Body of pancreas (tissue), 4 donors: Measurements from ENCODE around the gene MAP3K5. TPM values are rescaled to one million over a fixed set of nuclear protein-coding genes. Genes with fewer than 3 reads are reported as not detected.

Source experiments
- ATAC-seq: fragments of 150-250 bp; one replicate; pipeline ENCODE4 v1.9.1; 2016
- DNase-seq, 4 donors: peaks; one replicate each; pipeline ENCODE4 v3.0.0-alpha.2; 2019
- H3K27ac ChIP-seq, 4 donors: fragments of 200-600 bp; sonication (generic); 1 replicate in 3 of 4; 2 replicates in 1 of 4; pipeline versions ENCODE4 v1.5.1 to v1.6.1; 2016 to 2019; ENCODE audit warnings: mild to moderate bottlenecking in 1 of 4, mixed read lengths in 1 of 4, moderate library complexity in 1 of 4
- H3K27me3 ChIP-seq, 2 donors: fragments of 200-600 bp; sonication (generic); one replicate each; pipeline ENCODE4 v1.6.0; 2016; ENCODE audit warnings: mild to moderate bottlenecking in 1 of 2
- H3K36me3 ChIP-seq, 2 donors: fragments of 200-600 bp; sonication (generic); replicated peaks in 1 of 2; 2 replicates each; pipeline ENCODE4 v1.5.1; 2016; ENCODE audit warnings: low read depth in 2 of 2; ENCODE audit not compliant: insufficient read depth in 1 of 2
- H3K4me1 ChIP-seq: fragments of 200-600 bp; sonication (generic); one replicate; pipeline ENCODE4 v1.6.0; 2016
- H3K4me3 ChIP-seq, 2 donors: fragments of 200-600 bp; sonication (generic); 1 replicate in 1 of 2; 2 replicates in 1 of 2; pipeline ENCODE4 v1.5.1; 2016 to 2019
- H3K9me3 ChIP-seq, 3 donors: fragments of 200-600 bp; sonication (generic); 1 replicate in 2 of 3; 2 replicates in 1 of 3; pipeline ENCODE4 v1.5.1; 2016
- CTCF ChIP-seq, 7 experiments: fragments of 450-650 bp in 4 of 7; fragments of 200-600 bp in 3 of 7; sonication (generic) in 3 of 7; IDR thresholded peaks; one replicate each; pipeline ENCODE4 v1.5.1; 2016 to 2019; ENCODE audit warnings: antibody characterized with exemption in 7 of 7
- POLR2A ChIP-seq, 3 donors: fragments of 450-650 bp; IDR thresholded peaks; one replicate each; pipeline ENCODE4 v1.6.1; 2016; ENCODE audit warnings: antibody characterized with exemption in 3 of 3, mild to moderate bottlenecking in 2 of 3
- WGBS, 2 donors: methylation state at CpG; one replicate each; pipeline ENCODE4 v1.1.5; 2017; 5-methylcytosine and 5-hydroxymethylcytosine counted together
- intact Hi-C: fragments of 100-400 bp; cut with DNase I; formaldehyde crosslinking; loops from one replicate; pipeline ENCODE4 v1.15.1; 2023
- total RNA-seq, 2 donors: library from RNA; depleted of rRNA; stranded (reverse); fragments of >200 nt; gene quantifications; one replicate each; pipeline ENCODE4 v1.1.0, GENCODE V29; 2016

The MAP3K5 gene
- total RNA-seq, 2 donors from 2014 or later: 33.7 to 36.9 TPM

- DNase-seq (no peak), ATAC-seq (no peak)
- Histone ChIP-seq H3K9me3 (no peaks in the 10 kb centered on the region), H3K27ac (no peak overlapping the region), H3K4me3 (no peak overlapping the region), H3K36me3 (peaks cover 0 to 12% of the 10 kb centered on the region in 2 donors), H3K27me3 (no peaks in the 10 kb centered on the region), H3K4me1 (peaks cover 29% of the 10 kb centered on the region)
- intact Hi-C loops: no loop called here
- no peak for TF ChIP-seq CTCF (IDR thresholded peaks at IDR 0.05)
- TF ChIP-seq POLR2A (IDR thresholded peaks at IDR 0.05): no peak
Observed at GRCh38 chr6:136571496-136571895, 220.8 kb downstream of the MAP3K5 start.

- no peak for DNase-seq
- WGBS, 2 donors: 94 to 99% methylated on average over 5 of the region's 5 CpGs
- ATAC-seq: no peak
Observed at GRCh38 chr6:136571065-136571464, 221.2 kb downstream of the MAP3K5 start.

GRCh38 chr6:136568129-136568528 lies 224.1 kb downstream of the MAP3K5 start:
- Histone ChIP-seq H3K27me3 (no peaks in the 10 kb centered on the region), H3K4me1 (peaks cover 55% of the 10 kb centered on the region), H3K36me3 (no peaks in the 10 kb centered on the region), H3K9me3 (no peaks in the 10 kb centered on the region), H3K4me3 (no peak overlapping the region), H3K27ac (peak overlapping the region in 2 of 4 donors; percentile 42 to 53)
- WGBS, 2 donors: 23 to 27% methylated on average over 3 of the region's 3 CpGs
- TF ChIP-seq CTCF (IDR thresholded peaks at IDR 0.05): no peak
- TF ChIP-seq POLR2A (IDR thresholded peaks at IDR 0.05): no peak
- DNase-seq (no peak), ATAC-seq (peak; percentile 33)
- intact Hi-C loops: no loop called here

More at GRCh38 chr6:136571065-136571464, 221.2 kb downstream of the MAP3K5 start:
- intact Hi-C loops: no loop called here
- Histone ChIP-seq H3K4me3 (no peak overlapping the region), H3K4me1 (peaks cover 34% of the 10 kb centered on the region), H3K27me3 (no peaks in the 10 kb centered on the region), H3K27ac (no peak overlapping the region), H3K9me3 (no peaks in the 10 kb centered on the region), H3K36me3 (peaks cover 0 to 12% of the 10 kb centered on the region in 2 donors)
- TF ChIP-seq CTCF (IDR thresholded peaks at IDR 0.05) (no peak), POLR2A (IDR thresholded peaks at IDR 0.05) (no peak)

- intact Hi-C loops: no loop called here
- Histone ChIP-seq H3K36me3 (no peaks in the 10 kb centered on the region), H3K9me3 (no peaks in the 10 kb centered on the region), H3K27ac (peak overlapping the region; percentile 21 to 53 (median 34)), H3K4me1 (peaks cover 55% of the 10 kb centered on the region), H3K4me3 (no peak overlapping the region), H3K27me3 (no peaks in the 10 kb centered on the region)
- ATAC-seq: peak; percentile 39
- no peak for DNase-seq
- WGBS, 2 donors: 72 to 80% methylated on average over 4 of the region's 4 CpGs
- TF ChIP-seq POLR2A (IDR thresholded peaks at IDR 0.05) (no peak), CTCF (IDR thresholded peaks at IDR 0.05) (no peak)
Observed at GRCh38 chr6:136567688-136568087, 224.6 kb downstream of the MAP3K5 start.

GRCh38 chr6:136566851-136567250 lies 225.4 kb downstream of the MAP3K5 start:
- ATAC-seq (no peak), DNase-seq (no peak)
- whole genome bisulfite sequencing, 2 donors: 31 to 36% methylated on average over 2 of the region's 2 CpGs
- peaks cover 55% of the 10 kb centered on the region for H3K4me1 ChIP-seq
- no peaks in the 10 kb centered on the region for H3K27me3 ChIP-seq
- H3K36me3 ChIP-seq: no peaks in the 10 kb centered on the region
- no peak overlapping the region for H3K4me3 ChIP-seq
- TF ChIP-seq CTCF (IDR thresholded peaks at IDR 0.05): no peak
- TF ChIP-seq POLR2A (IDR thresholded peaks at IDR 0.05): no peak
- intact Hi-C loops: no loop called here
- no peaks in the 10 kb centered on the region for H3K9me3 ChIP-seq
- H3K27ac ChIP-seq: peak overlapping the region in 3 of 4 donors; percentile 26 to 59 (median 53)
